OCI-LY7 (cell line): ENCODE results near the gene SAT2. TPM values are rescaled to one million over a fixed set of nuclear protein-coding genes. Genes with fewer than 3 reads are reported as not detected.

Experiments
- BruUV-seq: library from RNA; stranded (reverse); fragments of 400-500 nt; replicated peaks from 2 replicates; lab custom pipeline; 2021; lab: Mats Ljungman, UMichigan
- CTCF ChIA-PET: fragments of 300-600 bp; sonication (Branson Sonifier 250); formaldehyde crosslinking; loops from one replicate; lab custom pipeline; 2022; ENCODE audit warnings: antibody characterized with exemption; ENCODE audit not compliant: unreplicated experiment; lab: Charles Lee
- POLR2A ChIA-PET: fragments of 300-600 bp; sonication (Branson Sonifier 250); formaldehyde crosslinking; loops from one replicate; lab custom pipeline; 2022; ENCODE audit warnings: antibody characterized with exemption; lab: Charles Lee
- DNase-seq: peaks from one replicate; pipeline ENCODE4 v3.0.0-alpha.2; 2015; ENCODE audit warnings: low spot score
- H2AFZ ChIP-seq: fragments of 200-600 bp; sonication (generic), shearing (Covaris generic); 2 replicates; pipeline ENCODE4 v1.6.1; 2014; ENCODE audit warnings: mild to moderate bottlenecking, antibody characterized with exemption, low read length, moderate library complexity
- H3K27ac ChIP-seq: fragments of 200-600 bp; sonication (generic); 2 replicates; pipeline ENCODE4 v1.5.1; 2014; ENCODE audit warnings: mixed run types, low read depth, mild to moderate bottlenecking, moderate library complexity, low read length, inconsistent platforms; ENCODE audit not compliant: poor library complexity, severe bottlenecking
- H3K36me3 ChIP-seq: fragments of 200-600 bp; sonication (generic); 2 replicates; pipeline ENCODE4 v1.6.1; 2014; ENCODE audit warnings: mild to moderate bottlenecking, antibody characterized with exemption, low read length, moderate library complexity, mixed read lengths; ENCODE audit not compliant: insufficient read depth
- H3K4me1 ChIP-seq: fragments of 200-600 bp; sonication (generic); 2 replicates; pipeline ENCODE4 v1.5.1; 2014; ENCODE audit warnings: mild to moderate bottlenecking, low read length; ENCODE audit not compliant: insufficient read depth, poor library complexity, severe bottlenecking
- H3K4me2 ChIP-seq: fragments of 200-600 bp; sonication (generic); 2 replicates; pipeline ENCODE4 v1.6.1; 2014; ENCODE audit warnings: mild to moderate bottlenecking, low read length
- H3K4me3 ChIP-seq: fragments of 200-600 bp; sonication (generic); 2 replicates; pipeline ENCODE4 v1.5.1; 2014; ENCODE audit warnings: mild to moderate bottlenecking, low read depth, low read length; ENCODE audit not compliant: poor library complexity, severe bottlenecking
- H3K79me2 ChIP-seq: fragments of 200-600 bp; sonication (generic); 2 replicates; pipeline ENCODE4 v1.6.1; 2016; ENCODE audit warnings: low read depth, mild to moderate bottlenecking, low read length, moderate library complexity, mixed read lengths; ENCODE audit not compliant: insufficient read depth
- H3K9me2 ChIP-seq: fragments of 200-600 bp; sonication (generic); 2 replicates; pipeline ENCODE4 v1.6.1; 2016; ENCODE audit warnings: mild to moderate bottlenecking, low read length, mixed read lengths; ENCODE audit not compliant: insufficient read depth
- H3K9me3 ChIP-seq: fragments of 200-600 bp; sonication (generic); 2 replicates; pipeline ENCODE4 v1.6.1; 2014; ENCODE audit warnings: mild to moderate bottlenecking, mixed run types, low read length, mixed read lengths
- H4K20me1 ChIP-seq: fragments of 200-600 bp; sonication (generic); 2 replicates; pipeline ENCODE4 v1.6.1; 2014; ENCODE audit warnings: mild to moderate bottlenecking, antibody characterized with exemption, low read length, moderate library complexity, mixed read lengths; ENCODE audit not compliant: insufficient read depth
- EZH2phosphoT487 ChIP-seq: fragments of 200-600 bp; sonication (generic); IDR thresholded peaks from 2 replicates; pipeline ENCODE4 v1.6.1; 2018; ENCODE audit warnings: low read depth, borderline replicate concordance, mild to moderate bottlenecking, mixed run types, antibody characterized with exemption, low read length, moderate library complexity, mixed read lengths
- intact Hi-C: fragments of 100-400 bp; cut with micrococcal nuclease; formaldehyde crosslinking; loops from one replicate; pipeline ENCODE4 v1.10.0; 2022; ENCODE audit not compliant: unreplicated experiment
- total RNA-seq, 2 experiments: library from RNA; depleted of rRNA in 1 of 2; stranded (reverse); fragments of >200 nt in 1 of 2; shearing (Covaris generic) in 1 of 2; gene quantifications; 2 replicates each; pipeline ENCODE4 v1.2.3, GENCODE V29; 2014 to 2022
- TF ChIP-seq, protein P1 (sequence below): fragments of 200-600 bp; sonication (generic); conservative IDR thresholded peaks from 2 replicates; pipeline ENCODE4 v1.5.1; 2014; ENCODE audit warnings: mild to moderate bottlenecking, antibody characterized with exemption, low read length, moderate library complexity, mixed read lengths

SAT2 gene
- total RNA-seq, 2 experiments from 2014 or later, result 16.9 to 37.3 TPM

DNA sequence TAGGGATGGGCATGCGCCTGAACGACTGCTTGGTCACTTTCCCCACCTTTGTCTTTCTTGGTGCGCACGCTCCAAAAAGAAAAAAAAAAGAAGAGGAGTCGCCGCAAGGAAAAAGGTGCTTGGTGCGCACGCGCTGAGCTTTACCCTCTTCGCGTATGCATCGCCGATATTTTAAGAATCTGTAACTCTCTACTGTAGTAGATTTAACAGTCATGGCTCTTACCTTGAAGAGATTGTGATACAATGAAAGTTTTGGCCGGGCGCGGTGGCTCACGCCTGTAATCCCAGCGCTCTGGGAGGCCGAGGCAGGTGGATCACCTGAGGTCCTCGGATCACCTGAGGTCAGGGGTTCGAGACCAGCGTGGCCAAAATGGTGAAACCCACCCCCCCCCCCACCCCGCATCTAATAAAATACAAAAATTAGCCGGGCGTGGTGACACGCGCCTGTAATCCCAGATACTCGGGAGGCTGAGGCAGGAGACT, 12.3 kb downstream of the SAT2 start:
- ChIA-PET POLR2A (interaction anchor here (0.6 to 1.6 kb wide), 4 partner anchors 12 to 72 kb away, joined by 4 to 6 read pairs (median 4); partner anchors contain the start of genes MPDU1 and TP53), CTCF (interaction anchor here (1.4 kb wide), 1 partner anchor 73 kb away, joined by 4 read pairs; the partner anchor contains the start of gene WRAP53)
- Histone ChIP-seq H2AFZ (peak overlapping the region; percentile 88), H3K9me2 (no peaks in the 10 kb centered on the region), H3K27ac (peak overlapping the region; percentile 53), H3K4me2 (peak overlapping the region; percentile 65), H3K4me1 (peaks cover 20% of the 10 kb centered on the region), H4K20me1 (peaks cover 17% of the 10 kb centered on the region; the same call in 1 of the 2 replicates), H3K36me3 (peaks cover 20% of the 10 kb centered on the region; the same call in 1 of the 2 replicates), H3K9me3 (no peaks in the 10 kb centered on the region), H3K4me3 (peak overlapping the region; percentile 68), H3K79me2 (peaks cover 26% of the 10 kb centered on the region)
- intact Hi-C loops, result no loop called here
- BruUV-seq, result no TSS peak
- no peak for DNase-seq
- no peak for TF ChIP-seq EZH2phosphoT487
- TF ChIP-seq, protein P1, sequence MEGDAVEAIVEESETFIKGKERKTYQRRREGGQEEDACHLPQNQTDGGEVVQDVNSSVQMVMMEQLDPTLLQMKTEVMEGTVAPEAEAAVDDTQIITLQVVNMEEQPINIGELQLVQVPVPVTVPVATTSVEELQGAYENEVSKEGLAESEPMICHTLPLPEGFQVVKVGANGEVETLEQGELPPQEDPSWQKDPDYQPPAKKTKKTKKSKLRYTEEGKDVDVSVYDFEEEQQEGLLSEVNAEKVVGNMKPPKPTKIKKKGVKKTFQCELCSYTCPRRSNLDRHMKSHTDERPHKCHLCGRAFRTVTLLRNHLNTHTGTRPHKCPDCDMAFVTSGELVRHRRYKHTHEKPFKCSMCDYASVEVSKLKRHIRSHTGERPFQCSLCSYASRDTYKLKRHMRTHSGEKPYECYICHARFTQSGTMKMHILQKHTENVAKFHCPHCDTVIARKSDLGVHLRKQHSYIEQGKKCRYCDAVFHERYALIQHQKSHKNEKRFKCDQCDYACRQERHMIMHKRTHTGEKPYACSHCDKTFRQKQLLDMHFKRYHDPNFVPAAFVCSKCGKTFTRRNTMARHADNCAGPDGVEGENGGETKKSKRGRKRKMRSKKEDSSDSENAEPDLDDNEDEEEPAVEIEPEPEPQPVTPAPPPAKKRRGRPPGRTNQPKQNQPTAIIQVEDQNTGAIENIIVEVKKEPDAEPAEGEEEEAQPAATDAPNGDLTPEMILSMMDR, result no peak

DNA sequence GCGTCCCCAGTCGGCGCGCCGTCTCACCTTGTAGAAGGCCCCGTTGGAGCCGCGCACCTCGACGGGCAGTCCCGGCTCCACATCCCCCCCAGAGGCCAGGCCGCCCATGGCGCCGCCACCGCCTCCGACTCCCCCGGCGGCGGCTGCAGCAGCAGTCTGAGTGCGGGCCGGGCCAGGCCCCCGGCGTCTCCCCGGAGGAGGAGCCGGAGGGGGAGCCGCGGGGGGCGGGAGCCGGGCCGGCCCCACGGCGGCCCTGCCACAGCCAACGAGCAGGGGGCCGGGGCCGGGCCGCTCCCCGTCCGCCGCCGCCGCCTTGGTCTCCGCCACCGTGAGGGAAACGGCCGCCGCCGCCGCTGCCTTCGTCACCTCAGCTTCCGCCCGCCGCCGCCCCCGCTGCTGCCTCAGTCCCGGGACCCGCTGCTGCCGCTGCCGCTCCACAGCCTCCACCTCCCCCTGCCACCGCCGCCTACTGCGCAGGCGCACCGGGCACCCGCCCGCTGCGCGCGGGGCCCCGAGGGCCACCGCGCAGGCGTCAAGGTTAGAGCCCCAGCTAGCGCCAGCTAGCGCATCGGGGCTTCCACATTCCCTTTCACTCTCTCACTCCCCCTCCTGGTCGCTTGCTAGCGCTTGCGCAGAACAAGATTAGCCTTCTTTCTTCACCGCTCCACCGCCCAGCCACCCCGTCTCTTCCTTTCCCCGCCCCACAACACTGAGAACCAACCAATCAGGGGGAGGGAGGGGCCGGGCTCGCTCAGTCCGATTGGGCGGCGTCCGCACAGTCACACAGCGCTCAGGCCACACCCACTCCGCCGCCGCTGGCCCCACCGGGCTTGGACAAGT, 13.0 kb downstream of the SAT2 start, which contains the start of gene FXR2:
TSS of gene FXR2 (minus strand) at position 473 of the 840 bp plus-strand sequence. CDS start at position 108, 365 bp downstream.
- Histone ChIP-seq H3K27ac (peak within 1 kb of the TSS; percentile 59), H4K20me1 (peaks cover 17% of the 10 kb centered on the region; the same call in 1 of the 2 replicates), H3K4me3 (peak within 1 kb of the TSS; percentile 87), H2AFZ (peak within 1 kb of the TSS; percentile 88), H3K4me1 (peaks cover 20% of the 10 kb centered on the region), H3K79me2 (peaks cover 26% of the 10 kb centered on the region), H3K36me3 (peaks cover 24% of the 10 kb centered on the region; the same call in 1 of the 2 replicates), H3K4me2 (peak within 1 kb of the TSS; percentile 99), H3K9me3 (no peaks in the 10 kb centered on the region), H3K9me2 (no peaks in the 10 kb centered on the region)
- POLR2A ChIA-PET, result interaction anchor here (0.6 to 1.6 kb wide), 8 partner anchors 12 to 716 kb away, joined by 3 to 6 read pairs (median 4); partner anchors contain the start of genes CD68, MPDU1 and TP53
- peak; percentile 99 for DNase-seq
- intact Hi-C loops, result loop anchor here (1.0 kb wide), 2 partner anchors 41 to 72 kb away; no protein-coding TSS in a partner anchor
- CTCF ChIA-PET, result interaction anchor here (1.4 kb wide), 1 partner anchor 74 kb away, joined by 4 read pairs; the partner anchor contains the start of gene WRAP53
- TF ChIP-seq, protein P1, result peak; percentile 69
- no peak for TF ChIP-seq EZH2phosphoT487
- no TSS peak for BruUV-seq
